GM12878 (cell line): Measurements from ENCODE around the gene PELI2. TPM values are rescaled to one million over a fixed set of nuclear protein-coding genes. Genes with fewer than 3 reads are reported as not detected.

Experiments
- ATAC-seq: fragments of 200-7000 bp; cut with Tn5 transposase; 3 replicates; pipeline ENCODE4 v1.9.1; 2020; ENCODE audit warnings: mild to moderate bottlenecking, moderate library complexity
- BruUV-seq: library from RNA; stranded (reverse); fragments of 400-500 nt; replicated peaks from 2 replicates; lab custom pipeline; 2021; lab: Mats Ljungman, UMichigan
- CTCF ChIA-PET: fragments of 300-600 bp; sonication (Branson Sonifier 250); formaldehyde crosslinking; extraction: SDS; loops from one replicate; lab custom pipeline; 2021; ENCODE audit warnings: inconsistent platforms; lab: Yijun Ruan, JAX
- POLR2A ChIA-PET: fragments of 350-600 bp; formaldehyde crosslinking; extraction: SDS; loops from one replicate; lab custom pipeline; 2021; ENCODE audit warnings: inconsistent platforms; lab: Charles Lee
- RAD21 ChIA-PET: fragments of 300-600 bp; sonication (Branson Sonifier 250); formaldehyde crosslinking; loops from one replicate; lab custom pipeline; 2023; ENCODE audit warnings: antibody characterized with exemption; ENCODE audit not compliant: unreplicated experiment; lab: Charles Lee
- SMC1A ChIA-PET: fragments of 300-600 bp; sonication (Branson Sonifier 250); formaldehyde crosslinking; loops from one replicate; lab custom pipeline; 2023; ENCODE audit not compliant: unreplicated experiment, uncharacterized antibody; lab: Charles Lee
- DNase-seq: peaks from one replicate; pipeline ENCODE4 v3.0.0-alpha.2; 2011; ENCODE audit warnings: low read depth, low spot score
- FAIRE-seq: peaks from 3 replicates; lab custom pipeline; 2011; peaks lifted over from hg19 to GRCh38; lab: Jason Lieb, UNC
- H2AFZ ChIP-seq: 2 replicates; pipeline ENCODE4 v1.6.0; 2011; ENCODE audit warnings: low read depth, low read length, control low read depth; ENCODE audit not compliant: control insufficient read depth
- H3K27ac ChIP-seq: 2 replicates; pipeline ENCODE4 v1.5.1; 2011; ENCODE audit warnings: control low read depth; ENCODE audit not compliant: control insufficient read depth, insufficient read depth
- H3K27me3 ChIP-seq, 2 experiments: replicated peaks in 1 of 2; 2 replicates each; pipeline versions ENCODE4 v1.6.0 to v1.6.1; 2011; ENCODE audit warnings: low read length in 1 of 2; ENCODE audit not compliant: control insufficient read depth in 2 of 2, insufficient read depth in 2 of 2
- H3K36me3 ChIP-seq, 2 experiments: 2 replicates each; pipeline ENCODE4 v1.5.1; 2011; ENCODE audit warnings: low read length in 1 of 2; ENCODE audit not compliant: control insufficient read depth in 2 of 2, insufficient read depth in 2 of 2
- H3K4me1 ChIP-seq: 2 replicates; pipeline ENCODE4 v1.6.1; 2011; ENCODE audit warnings: mild to moderate bottlenecking, low read length, moderate library complexity, mixed read lengths; ENCODE audit not compliant: control insufficient read depth, insufficient read depth
- H3K4me2 ChIP-seq: 2 replicates; pipeline ENCODE4 v1.6.0; 2011; ENCODE audit warnings: control low read depth; ENCODE audit not compliant: control insufficient read depth, insufficient read depth
- H3K4me3 ChIP-seq: fragments of 200-600 bp; sonication (generic); 2 replicates; pipeline ENCODE4 v1.5.1; 2016
- H3K79me2 ChIP-seq: 2 replicates; pipeline ENCODE4 v1.6.0; 2011; ENCODE audit warnings: low read length; ENCODE audit not compliant: control insufficient read depth, insufficient read depth
- H3K9ac ChIP-seq: 2 replicates; pipeline ENCODE4 v1.8.0; 2011; ENCODE audit warnings: low read length, control low read depth, mixed read lengths; ENCODE audit not compliant: control insufficient read depth, insufficient read depth
- H3K9me3 ChIP-seq: replicated peaks from 3 replicates; pipeline ENCODE4 v1.5.1; 2011; ENCODE audit warnings: mild to moderate bottlenecking, low read length; ENCODE audit not compliant: control insufficient read depth, insufficient read depth
- H4K20me1 ChIP-seq: 2 replicates; pipeline ENCODE4 v1.6.0; 2011; ENCODE audit not compliant: control insufficient read depth, insufficient read depth
- BRCA1 ChIP-seq: IDR thresholded peaks from 2 replicates; pipeline ENCODE4 v1.6.1; 2011; ENCODE audit warnings: low read depth, low read length, improper control_type of control experiment
- CEBPB ChIP-seq, 2 experiments: fragments of 150-350 bp in 1 of 2; IDR thresholded peaks; 2 replicates each; pipeline ENCODE4 v1.6.1; 2012 to 2014; ENCODE audit warnings: low read depth in 2 of 2, low read length in 2 of 2, borderline replicate concordance in 1 of 2, inconsistent platforms in 1 of 2
- HCFC1 ChIP-seq: fragments of 150-350 bp; IDR thresholded peaks from 2 replicates; pipeline ENCODE4 v1.6.1; 2014; ENCODE audit warnings: low read length
- NFIC ChIP-seq: IDR thresholded peaks from 2 replicates; pipeline ENCODE4 v1.6.1; 2012; ENCODE audit warnings: low read depth, mild to moderate bottlenecking, inconsistent platforms, low read length, moderate library complexity
- NFYA ChIP-seq: IDR thresholded peaks from 2 replicates; pipeline ENCODE4 v1.6.1; 2011; ENCODE audit warnings: low read depth, mild to moderate bottlenecking, low read length, improper control_type of control experiment, borderline replicate concordance
- POU2F2 ChIP-seq: IDR thresholded peaks from 3 replicates; pipeline ENCODE4 v1.6.1; 2011; ENCODE audit warnings: low read depth, mild to moderate bottlenecking, low read length, borderline replicate concordance
- RCOR1 ChIP-seq: conservative IDR thresholded peaks from 2 replicates; pipeline ENCODE4 v1.6.1; 2012; ENCODE audit warnings: low read depth, low read length, improper control_type of control experiment
- RELA ChIP-seq: fragments of 450-650 bp; IDR thresholded peaks from 2 replicates; pipeline ENCODE4 v1.8.0; 2014; ENCODE audit warnings: borderline replicate concordance; ENCODE audit not compliant: partially characterized antibody
- SUPT20H ChIP-seq: IDR thresholded peaks from 2 replicates; pipeline ENCODE4 v1.6.1; 2011; ENCODE audit warnings: low read depth, mild to moderate bottlenecking, low read length, moderate library complexity, borderline replicate concordance; ENCODE audit not compliant: control insufficient read depth
- TAF1 ChIP-seq: IDR thresholded peaks from 2 replicates; pipeline ENCODE4 v1.6.1; 2011; ENCODE audit warnings: mild to moderate bottlenecking, low read depth, low read length, borderline replicate concordance
- YBX1 ChIP-seq: fragments of 450-650 bp; IDR thresholded peaks from 2 replicates; pipeline ENCODE4 v1.6.1; 2016; ENCODE audit warnings: antibody characterized with exemption
- ZNF207 ChIP-seq: fragments of 450-650 bp; IDR thresholded peaks from 2 replicates; pipeline ENCODE4 v1.6.1; 2014; ENCODE audit warnings: antibody characterized with exemption, mild to moderate bottlenecking, borderline replicate concordance
- ZNF622 ChIP-seq: fragments of 450-650 bp; IDR thresholded peaks from 2 replicates; pipeline ENCODE4 v1.6.1; 2017; ENCODE audit warnings: mild to moderate bottlenecking, inconsistent platforms
- WGBS: methylation state at CpG from one replicate; pipeline ENCODE4 v1.1.6; 2016; ENCODE audit warnings: low lambda C conversion rate; ENCODE audit not compliant: insufficient replicate concordance, insufficient coverage; ENCODE audit errors: missing lambda C conversion rate; 5-methylcytosine and 5-hydroxymethylcytosine counted together
- in situ Hi-C: fragments of 300-500 bp; cut with MboI; formaldehyde crosslinking; loops from 9 replicates; pipeline ENCODE4 v1.14.3; 2018; ENCODE audit warnings: mixed read lengths
- intact Hi-C: fragments of 100-400 bp; cut with micrococcal nuclease; formaldehyde crosslinking; loops from one replicate; pipeline ENCODE4 v1.14.2; 2022; ENCODE audit not compliant: unreplicated experiment
- polyA plus RNA-seq, 11 experiments: library from polyadenylated mRNA; depleted of rRNA in 4 of 11; unstranded in 6 of 11; stranded (reverse) in 5 of 11; fragments of >200 nt; fragmentation: Nextera tagmentation in 4 of 11; fragmentation: Illumina TruSeq in 1 of 11; extraction: Ambion mirVana in 4 of 11; extraction: Trizol in 1 of 11; gene quantifications; 1 replicate in 1 of 11; 2 replicates in 10 of 11; pipeline versions ENCODE4 v1.2.1 to v1.2.3, GENCODE V29; 2011 to 2016; ENCODE audit warnings: inconsistent platforms in 2 of 11, missing spikeins in 2 of 11, low read depth in 1 of 11
- total RNA-seq, 4 experiments: library from RNA; depleted of rRNA in 3 of 4; stranded (reverse); fragments of >200 nt in 3 of 4; fragmentation: Illumina TruSeq in 1 of 4; extraction: Trizol in 1 of 4; gene quantifications; 2 replicates each; pipeline versions ENCODE4 v1.2.1 to v1.2.3, GENCODE V29; 2013 to 2021
- TF ChIP-seq, protein P1 (sequence below): fragments of 450-650 bp; IDR thresholded peaks from 2 replicates; pipeline ENCODE4 v1.6.1; 2017; ENCODE audit warnings: mild to moderate bottlenecking
- TF ChIP-seq, protein P2 (sequence below): fragments of 450-650 bp; IDR thresholded peaks from 2 replicates; pipeline ENCODE4 v1.6.1; 2017; ENCODE audit warnings: mild to moderate bottlenecking, moderate library complexity
- TF ChIP-seq, protein P3 (sequence below): fragments of 450-650 bp; IDR thresholded peaks from 2 replicates; pipeline ENCODE4 v1.6.1; 2016; ENCODE audit warnings: mild to moderate bottlenecking, moderate library complexity, borderline replicate concordance

PELI2 gene
- total and polyA plus RNA-seq, 10 of the 15 experiments (the other 5 are each of a cell fraction or from before 2014, with no cell fraction given), result under 0.01 to 0.10 (median 0.01) TPM; not detected in 3

DNA sequence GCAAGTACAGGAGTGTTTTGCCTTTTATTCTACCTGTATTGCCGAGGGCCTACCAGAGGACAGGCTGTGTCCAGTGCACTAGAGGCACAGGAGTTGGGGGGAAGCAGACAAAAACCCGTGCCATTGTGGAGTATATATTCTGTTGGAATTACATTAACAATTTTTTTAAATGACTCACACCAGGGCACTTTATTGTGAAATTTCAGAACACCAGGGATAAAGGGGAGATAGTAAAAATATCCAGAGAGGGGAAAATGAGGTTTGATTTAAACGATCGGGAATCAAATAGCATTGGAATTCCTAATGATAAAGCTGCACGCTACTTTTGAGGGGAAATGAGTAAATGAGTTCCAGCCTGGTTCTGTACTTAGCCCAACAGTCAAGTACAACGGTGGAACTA is 123.2 kb downstream of the PELI2 start:
- Histone ChIP-seq H3K9ac (no peak overlapping the region), H2AFZ (no peak overlapping the region), H4K20me1 (no peaks in the 10 kb centered on the region), H3K79me2 (no peaks in the 10 kb centered on the region), H3K27me3 (no peaks in the 10 kb centered on the region), H3K4me2 (no peak overlapping the region), H3K4me1 (no peaks in the 10 kb centered on the region), H3K36me3 (no peaks in the 10 kb centered on the region), H3K4me3 (no peak overlapping the region), H3K9me3 (no peaks in the 10 kb centered on the region), H3K27ac (no peak overlapping the region)
- ChIA-PET POLR2A (no interaction called here), CTCF (no interaction called here), SMC1A (no interaction called here), RAD21 (no interaction called here)
- WGBS, result 44% methylated on average over 6 of the region's 6 CpGs
- in situ Hi-C loops, result no loop called here
- intact Hi-C loops, result no loop called here
- DNase-seq (no peak), ATAC-seq (no peak), FAIRE-seq (no peak)
- BruUV-seq, result no TSS peak
- TF ChIP-seq ZNF207 (no peak), SUPT20H (no peak), HCFC1 (no peak), RCOR1 (no peak), YBX1 (no peak), CEBPB (IDR thresholded peaks at IDR 0.05; ENCODE audit: borderline replicate concordance in 1 of 2, low read depth in 2 of 2, low read length in 2 of 2) (no peak), RELA (no peak), NFIC (no peak), NFYA (no peak), BRCA1 (no peak), POU2F2 (no peak), TAF1 (no peak), ZNF622 (no peak)
- TF ChIP-seq, protein P1, sequence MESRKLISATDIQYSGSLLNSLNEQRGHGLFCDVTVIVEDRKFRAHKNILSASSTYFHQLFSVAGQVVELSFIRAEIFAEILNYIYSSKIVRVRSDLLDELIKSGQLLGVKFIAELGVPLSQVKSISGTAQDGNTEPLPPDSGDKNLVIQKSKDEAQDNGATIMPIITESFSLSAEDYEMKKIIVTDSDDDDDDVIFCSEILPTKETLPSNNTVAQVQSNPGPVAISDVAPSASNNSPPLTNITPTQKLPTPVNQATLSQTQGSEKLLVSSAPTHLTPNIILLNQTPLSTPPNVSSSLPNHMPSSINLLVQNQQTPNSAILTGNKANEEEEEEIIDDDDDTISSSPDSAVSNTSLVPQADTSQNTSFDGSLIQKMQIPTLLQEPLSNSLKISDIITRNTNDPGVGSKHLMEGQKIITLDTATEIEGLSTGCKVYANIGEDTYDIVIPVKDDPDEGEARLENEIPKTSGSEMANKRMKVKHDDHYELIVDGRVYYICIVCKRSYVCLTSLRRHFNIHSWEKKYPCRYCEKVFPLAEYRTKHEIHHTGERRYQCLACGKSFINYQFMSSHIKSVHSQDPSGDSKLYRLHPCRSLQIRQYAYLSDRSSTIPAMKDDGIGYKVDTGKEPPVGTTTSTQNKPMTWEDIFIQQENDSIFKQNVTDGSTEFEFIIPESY, result no peak
- TF ChIP-seq, protein P2, sequence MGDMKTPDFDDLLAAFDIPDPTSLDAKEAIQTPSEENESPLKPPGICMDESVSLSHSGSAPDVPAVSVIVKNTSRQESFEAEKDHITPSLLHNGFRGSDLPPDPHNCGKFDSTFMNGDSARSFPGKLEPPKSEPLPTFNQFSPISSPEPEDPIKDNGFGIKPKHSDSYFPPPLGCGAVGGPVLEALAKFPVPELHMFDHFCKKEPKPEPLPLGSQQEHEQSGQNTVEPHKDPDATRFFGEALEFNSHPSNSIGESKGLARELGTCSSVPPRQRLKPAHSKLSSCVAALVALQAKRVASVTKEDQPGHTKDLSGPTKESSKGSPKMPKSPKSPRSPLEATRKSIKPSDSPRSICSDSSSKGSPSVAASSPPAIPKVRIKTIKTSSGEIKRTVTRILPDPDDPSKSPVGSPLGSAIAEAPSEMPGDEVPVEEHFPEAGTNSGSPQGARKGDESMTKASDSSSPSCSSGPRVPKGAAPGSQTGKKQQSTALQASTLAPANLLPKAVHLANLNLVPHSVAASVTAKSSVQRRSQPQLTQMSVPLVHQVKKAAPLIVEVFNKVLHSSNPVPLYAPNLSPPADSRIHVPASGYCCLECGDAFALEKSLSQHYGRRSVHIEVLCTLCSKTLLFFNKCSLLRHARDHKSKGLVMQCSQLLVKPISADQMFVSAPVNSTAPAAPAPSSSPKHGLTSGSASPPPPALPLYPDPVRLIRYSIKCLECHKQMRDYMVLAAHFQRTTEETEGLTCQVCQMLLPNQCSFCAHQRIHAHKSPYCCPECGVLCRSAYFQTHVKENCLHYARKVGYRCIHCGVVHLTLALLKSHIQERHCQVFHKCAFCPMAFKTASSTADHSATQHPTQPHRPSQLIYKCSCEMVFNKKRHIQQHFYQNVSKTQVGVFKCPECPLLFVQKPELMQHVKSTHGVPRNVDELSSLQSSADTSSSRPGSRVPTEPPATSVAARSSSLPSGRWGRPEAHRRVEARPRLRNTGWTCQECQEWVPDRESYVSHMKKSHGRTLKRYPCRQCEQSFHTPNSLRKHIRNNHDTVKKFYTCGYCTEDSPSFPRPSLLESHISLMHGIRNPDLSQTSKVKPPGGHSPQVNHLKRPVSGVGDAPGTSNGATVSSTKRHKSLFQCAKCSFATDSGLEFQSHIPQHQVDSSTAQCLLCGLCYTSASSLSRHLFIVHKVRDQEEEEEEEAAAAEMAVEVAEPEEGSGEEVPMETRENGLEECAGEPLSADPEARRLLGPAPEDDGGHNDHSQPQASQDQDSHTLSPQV, result no peak
- TF ChIP-seq, protein P3, sequence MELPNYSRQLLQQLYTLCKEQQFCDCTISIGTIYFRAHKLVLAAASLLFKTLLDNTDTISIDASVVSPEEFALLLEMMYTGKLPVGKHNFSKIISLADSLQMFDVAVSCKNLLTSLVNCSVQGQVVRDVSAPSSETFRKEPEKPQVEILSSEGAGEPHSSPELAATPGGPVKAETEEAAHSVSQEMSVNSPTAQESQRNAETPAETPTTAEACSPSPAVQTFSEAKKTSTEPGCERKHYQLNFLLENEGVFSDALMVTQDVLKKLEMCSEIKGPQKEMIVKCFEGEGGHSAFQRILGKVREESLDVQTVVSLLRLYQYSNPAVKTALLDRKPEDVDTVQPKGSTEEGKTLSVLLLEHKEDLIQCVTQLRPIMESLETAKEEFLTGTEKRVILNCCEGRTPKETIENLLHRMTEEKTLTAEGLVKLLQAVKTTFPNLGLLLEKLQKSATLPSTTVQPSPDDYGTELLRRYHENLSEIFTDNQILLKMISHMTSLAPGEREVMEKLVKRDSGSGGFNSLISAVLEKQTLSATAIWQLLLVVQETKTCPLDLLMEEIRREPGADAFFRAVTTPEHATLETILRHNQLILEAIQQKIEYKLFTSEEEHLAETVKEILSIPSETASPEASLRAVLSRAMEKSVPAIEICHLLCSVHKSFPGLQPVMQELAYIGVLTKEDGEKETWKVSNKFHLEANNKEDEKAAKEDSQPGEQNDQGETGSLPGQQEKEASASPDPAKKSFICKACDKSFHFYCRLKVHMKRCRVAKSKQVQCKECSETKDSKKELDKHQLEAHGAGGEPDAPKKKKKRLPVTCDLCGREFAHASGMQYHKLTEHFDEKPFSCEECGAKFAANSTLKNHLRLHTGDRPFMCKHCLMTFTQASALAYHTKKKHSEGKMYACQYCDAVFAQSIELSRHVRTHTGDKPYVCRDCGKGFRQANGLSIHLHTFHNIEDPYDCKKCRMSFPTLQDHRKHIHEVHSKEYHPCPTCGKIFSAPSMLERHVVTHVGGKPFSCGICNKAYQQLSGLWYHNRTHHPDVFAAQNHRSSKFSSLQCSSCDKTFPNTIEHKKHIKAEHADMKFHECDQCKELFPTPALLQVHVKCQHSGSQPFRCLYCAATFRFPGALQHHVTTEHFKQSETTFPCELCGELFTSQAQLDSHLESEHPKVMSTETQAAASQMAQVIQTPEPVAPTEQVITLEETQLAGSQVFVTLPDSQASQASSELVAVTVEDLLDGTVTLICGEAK, result no peak
